GM19372 (cell line): Measurements from ENCODE around the gene GALNT9.
"Not testable (repeated sequence)": the region's sequence is repeated elsewhere in the genome, so short reads cannot be mapped to it uniquely, and the experiment has no call there.

Experiments
- ATAC-seq: cut with Tn5 transposase; IDR thresholded peaks from one replicate; pipeline ENCODE4 v1.9.1; 2021; ENCODE audit warnings: mild to moderate bottlenecking, low read depth, moderate library complexity; ENCODE audit not compliant: unreplicated experiment

The GALNT9 gene

DNA sequence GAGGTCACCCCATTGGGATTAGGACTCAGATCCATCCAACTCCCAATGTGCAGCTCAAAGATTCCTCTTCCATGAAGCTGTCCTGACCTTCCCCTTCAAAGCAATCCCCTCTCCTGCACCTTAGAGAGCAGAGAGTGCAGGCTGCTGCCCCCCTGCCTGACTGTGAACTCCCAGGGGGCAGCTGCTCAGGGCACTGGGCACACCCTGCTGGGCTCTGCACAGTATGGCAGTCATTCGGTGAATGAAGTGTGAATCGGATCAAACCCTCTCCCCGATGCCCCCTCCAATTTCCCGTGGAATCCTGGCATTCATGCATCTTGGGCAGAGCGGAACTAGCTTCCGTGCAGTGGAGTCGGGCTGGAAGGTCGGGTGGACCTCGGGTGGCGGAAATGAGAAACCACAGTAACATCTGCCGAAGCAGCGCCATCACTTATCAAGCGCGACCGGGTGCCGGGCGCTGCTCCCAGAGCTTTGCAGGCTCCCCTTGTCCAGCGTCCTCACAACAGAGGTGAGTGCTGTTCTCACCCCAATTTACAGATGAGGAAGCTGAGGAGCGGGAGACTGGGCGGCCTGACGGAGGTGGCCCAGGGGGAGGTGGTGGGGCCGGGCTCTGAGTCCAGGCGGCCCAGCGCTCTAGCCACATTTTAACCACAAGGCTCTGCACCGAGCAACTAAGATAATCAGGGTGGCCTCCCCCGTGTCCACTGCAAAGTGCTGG lies 14.7 kb downstream of the GALNT9 start:
- no peak for ATAC-seq

DNA sequence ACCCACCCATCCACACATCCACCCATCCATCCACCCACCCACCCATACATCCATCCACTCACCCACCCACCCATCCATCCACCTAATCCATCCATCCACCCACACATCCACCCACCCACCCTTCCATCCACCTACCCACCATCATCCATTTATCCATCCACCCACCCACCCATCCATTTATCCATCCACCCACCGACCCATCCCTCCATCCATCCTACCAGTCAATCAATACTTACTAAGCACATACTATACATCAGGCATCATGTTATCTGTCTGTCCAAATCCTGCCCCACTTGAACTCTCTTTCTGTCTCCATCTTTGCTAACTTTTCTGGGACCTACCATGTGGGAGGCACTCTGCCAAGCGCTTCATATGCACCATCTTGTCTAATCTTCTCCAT lies 15.4 kb downstream of the GALNT9 start:
- no peak for ATAC-seq

DNA sequence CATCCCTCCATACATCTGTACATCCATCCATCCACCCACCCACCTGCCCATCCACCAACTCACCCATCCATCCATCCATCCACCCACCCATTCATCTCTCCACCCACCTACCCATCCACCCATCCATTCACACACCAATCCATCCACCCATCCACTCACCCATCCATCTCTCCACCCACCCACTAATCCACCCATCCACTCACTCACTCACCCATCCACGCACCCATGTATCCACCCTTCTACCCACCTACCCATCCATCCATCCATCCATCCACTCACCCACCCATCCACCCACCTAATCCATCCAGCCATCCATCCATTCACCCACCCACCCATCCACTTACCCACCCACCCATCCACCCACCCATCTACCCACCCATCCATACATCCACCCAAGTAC lies 16.2 kb downstream of the GALNT9 start:
- ATAC-seq, result no peak

DNA sequence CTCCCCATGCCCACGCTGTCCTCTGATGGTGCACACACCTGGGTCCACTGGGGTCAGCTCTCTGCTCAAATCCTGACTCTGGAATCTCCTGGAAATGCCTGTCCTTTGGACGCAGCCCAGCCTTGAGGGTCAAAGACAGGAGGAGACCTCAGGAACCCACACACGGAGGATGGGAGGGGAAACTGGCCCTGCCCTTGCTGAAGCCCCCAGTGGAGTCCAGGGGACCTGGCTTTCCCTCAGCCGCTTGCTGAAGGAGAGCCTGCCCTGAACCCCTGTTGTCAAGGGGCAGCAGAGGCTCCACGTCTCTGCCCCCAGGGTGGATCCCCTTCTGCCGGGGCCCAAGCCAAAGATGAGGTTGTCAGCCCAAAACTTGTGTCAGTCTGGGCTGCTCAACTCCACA lies 16.9 kb downstream of the GALNT9 start:
- no peak for ATAC-seq

DNA sequence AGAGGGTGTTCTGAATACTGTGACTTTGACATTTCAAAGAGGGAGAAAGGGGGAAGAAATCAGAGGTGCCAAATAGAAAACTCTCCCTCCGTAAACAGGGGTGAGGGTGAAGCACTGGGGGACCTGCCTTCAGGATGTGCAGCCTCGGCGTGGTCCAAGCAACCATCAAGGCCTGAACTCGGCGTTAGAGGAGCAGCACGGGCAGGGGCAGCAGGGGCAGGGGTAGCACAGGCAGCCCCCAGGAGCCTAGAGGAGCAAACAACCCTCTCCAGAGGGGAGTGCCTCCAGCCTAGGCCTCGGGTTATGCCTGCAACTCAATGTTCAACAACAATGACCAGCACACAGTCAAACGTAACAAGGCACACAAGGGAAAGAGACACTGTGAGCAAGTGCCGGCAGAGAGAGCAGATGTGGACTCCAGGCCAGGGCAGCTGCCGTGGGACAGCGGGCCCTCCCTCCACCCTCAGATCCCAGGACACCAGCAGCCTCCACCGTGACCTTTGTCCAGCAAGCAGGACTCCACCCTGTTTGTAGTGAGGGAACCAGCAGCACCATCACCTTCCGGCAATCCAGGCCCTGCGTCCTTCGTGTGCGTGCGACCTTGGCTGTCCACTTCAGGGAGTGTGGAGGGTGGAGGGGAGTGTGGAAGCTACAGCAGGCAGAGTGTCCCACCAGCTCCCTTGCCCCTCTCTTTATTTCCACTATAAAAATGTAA lies 18.0 kb downstream of the GALNT9 start:
- no peak for ATAC-seq

DNA sequence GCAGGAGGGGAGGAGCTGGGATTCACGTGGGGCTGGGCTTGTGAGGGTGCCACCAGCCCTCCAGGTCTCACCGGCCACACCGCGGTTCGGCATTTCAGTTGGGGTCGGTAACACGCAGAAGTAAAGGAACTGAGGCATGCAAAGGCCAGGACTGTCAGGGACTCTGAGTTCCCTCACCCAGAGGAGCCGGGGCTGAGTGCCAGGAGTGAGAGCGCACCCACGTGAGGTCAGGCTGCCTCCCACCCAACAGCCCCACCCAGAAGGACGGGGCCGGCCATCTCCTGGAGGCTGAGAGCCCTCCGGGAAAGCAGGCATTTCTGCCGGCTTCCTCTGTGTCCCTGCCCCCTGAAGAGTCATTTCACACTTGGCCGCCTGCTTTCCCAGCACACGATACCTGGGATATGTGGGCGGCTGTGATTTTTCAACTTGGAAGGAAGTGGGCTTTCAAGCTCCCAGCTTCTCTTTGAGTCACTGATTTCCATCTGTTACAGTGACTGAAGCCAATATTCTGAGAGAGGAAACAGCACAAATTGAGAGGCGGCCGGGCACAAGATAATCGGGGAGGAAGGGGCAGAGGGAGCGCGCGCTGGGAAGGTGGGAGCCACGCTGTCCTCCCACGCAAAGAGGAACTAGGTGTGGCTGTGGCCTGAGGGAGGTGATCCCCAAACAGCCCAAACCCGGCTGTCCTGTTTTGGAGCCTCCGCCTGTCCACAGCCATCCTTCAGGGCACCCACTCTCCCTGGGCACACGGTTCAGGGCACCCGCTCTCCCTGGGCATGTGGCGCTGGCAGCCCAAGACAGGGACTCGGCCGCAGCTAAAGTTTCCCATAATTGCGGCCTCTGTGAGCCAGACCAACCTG lies 19.0 kb downstream of the GALNT9 start:
- ATAC-seq, result no peak

DNA sequence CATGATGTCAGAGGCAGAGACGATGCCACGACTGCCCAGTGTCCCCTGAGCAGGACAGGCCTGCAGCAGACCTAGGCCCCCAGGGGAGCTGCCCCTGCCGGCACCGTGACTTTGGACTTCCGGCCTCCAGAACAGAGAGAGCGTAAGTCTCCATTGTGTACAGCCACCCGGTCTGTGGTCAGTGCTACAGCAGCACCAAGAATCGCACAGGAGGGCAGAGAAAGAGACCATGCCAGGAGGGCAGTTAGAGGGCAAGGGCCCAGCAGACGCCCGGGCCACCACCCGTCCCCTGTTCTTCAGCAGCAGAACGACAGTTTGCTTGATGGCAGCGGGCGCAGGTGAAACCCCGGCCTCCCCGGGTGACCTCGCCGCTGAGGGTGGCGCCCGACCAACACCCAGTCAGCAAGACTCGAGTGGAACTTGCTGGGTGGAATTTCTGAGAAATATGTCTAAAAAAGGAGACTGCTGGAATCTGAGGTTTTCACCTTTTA lies 19.7 kb downstream of the GALNT9 start:
- no peak for ATAC-seq

DNA sequence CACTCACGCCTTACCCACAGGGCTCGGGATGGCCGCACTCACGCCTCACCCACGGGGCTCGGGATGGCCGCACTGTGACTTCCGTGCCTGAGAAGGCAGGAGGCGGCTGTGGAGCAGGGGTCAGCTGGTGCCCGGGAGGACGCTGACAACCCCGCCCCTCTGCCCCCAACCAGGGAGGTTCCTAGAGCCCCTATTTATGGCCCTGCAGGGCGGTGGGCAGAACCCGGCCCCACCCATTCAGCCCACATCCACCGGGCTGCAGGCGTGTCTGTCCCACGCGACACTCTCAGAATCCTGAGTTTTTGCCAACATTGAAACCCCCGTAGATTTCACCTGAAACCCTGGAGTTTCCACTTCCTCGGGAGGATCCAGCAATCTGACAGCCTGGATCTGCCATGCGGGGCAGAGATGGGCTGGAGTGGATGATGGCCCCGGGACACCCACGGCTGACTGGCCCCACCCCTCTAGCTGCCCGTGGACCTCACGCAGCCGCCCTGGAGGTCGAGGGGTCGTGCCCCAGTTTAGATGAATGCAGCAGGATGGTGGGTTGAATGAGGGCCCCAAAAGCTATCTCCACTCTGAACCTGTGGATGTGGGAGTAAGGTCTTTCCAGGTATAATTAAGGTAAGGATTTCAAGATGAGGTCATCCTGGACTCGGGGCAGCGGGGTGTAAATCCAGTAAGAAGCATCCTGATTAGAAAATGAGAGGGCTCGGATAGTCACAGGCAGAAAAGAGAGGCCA lies 20.4 kb downstream of the GALNT9 start:
- no peak for ATAC-seq

DNA sequence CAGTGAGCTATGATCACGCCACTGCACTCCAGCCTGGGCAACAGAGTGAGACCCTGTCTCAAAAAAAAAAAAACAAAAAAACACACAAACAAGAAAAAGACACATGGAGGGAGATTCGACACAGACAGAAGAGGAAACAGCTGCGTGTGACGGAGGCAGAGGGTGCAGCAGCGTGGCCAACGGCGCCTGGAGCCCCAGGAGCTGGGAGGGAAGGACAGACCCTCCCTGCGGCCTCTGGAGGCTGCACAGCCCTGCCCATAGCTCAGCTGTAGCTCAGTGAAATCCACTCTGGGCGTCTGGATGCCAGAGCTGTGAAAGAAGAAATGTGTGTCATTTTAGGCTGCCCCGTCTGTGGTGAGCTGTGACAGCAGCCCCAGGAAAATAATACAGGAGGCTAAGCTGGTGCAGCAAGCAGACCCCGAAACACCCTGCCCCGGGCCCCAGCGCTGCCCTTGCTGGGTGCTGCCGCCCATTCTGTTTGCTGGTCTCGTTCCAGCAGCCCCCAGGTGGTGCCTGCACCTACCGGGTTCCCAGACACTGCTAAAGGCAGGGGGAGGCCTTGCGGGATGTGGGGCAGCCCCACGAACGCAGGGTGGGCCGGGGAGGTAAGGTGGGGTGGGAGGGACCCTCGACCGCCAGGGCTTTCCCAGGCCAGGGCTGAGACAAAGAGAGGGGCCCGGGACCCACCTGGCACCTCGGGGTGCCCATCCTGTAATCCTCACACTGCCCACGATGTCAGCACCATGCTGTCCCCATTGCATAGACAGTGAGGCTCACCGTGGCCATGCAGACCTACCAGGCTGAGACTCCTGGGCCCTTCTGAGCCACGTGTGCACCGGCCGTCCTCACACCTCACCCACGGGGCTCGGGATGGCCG lies 21.2 kb downstream of the GALNT9 start:
- ATAC-seq, result no peak

DNA sequence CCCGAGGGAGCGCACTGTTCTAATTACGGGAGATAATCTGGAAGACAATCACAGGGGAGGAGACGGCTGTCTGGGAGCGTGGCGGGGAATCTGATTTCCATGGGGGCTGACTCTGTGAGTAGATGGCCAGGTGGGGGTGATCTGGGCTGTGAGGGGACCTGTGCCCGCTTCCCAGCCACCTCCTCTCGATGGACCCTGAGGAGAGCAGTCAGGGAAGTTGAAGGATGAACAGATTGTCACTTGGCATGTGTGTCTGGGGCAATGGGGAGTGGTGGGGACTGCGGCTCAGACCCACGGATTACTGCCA lies 22.6 kb downstream of the GALNT9 start:
- ATAC-seq, result no peak

DNA sequence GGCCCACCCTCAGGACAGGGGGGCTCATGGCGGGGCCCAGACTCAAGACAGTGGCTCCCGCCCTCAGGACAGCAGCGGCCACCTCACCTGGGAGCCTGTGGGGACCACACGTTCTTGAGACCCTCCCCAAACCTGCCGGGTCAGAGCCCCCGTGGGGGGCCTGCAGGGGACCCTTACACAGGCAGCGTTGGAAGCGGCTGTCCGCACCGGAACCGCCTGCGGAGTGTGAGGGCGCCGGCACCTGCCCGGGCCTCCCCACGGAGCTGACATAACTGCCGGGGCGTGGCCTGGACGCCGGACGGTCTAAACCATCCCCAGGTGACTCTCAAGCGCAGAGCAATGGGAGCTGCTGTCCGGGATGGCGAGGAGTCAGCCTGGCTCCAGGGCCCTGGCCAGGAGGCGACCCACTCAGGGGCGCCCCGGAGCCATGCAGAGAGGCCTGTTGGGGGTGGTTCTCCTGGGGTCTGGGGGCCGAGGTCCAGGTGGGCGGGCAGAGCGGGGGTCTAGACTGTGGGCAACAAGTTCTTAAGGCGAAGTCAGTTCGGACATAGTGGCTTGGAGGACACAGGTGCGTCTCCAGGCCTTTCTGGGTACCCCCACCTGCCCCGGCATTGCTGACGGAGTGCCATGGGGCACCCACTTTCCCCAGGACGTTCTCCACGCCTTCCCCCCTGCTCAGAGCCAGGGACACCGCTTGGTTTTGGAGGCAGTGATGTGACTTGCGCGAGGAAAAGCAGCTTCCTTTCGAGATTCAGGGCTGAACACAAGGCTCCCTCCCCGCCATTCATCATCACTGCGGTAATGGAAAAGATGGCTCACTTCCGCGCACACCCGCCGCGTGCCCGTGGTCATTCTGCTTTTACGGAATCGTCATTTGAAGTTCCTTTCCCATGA lies 23.2 kb downstream of the GALNT9 start:
- ATAC-seq, result no peak

DNA sequence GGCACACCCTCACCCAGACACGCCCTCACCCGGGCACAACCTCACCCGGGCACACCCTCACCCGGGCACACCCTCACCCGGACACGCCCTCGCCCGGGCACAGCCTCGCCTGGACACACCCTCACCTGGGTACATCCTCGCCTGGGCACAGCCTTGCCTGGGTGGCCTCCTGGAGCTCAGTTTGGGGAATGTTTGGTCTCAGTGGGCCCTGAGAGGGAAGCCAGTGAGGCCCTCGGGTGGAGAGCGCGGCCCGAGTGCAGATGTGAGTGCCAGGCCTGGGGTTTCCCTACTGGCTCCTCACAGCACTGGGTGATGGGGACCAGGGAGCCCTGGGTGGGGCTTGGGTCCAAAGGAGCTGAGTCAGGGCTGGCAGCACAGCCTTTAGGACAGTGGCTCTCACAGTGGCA lies 23.8 kb downstream of the GALNT9 start:
- no peak for ATAC-seq

DNA sequence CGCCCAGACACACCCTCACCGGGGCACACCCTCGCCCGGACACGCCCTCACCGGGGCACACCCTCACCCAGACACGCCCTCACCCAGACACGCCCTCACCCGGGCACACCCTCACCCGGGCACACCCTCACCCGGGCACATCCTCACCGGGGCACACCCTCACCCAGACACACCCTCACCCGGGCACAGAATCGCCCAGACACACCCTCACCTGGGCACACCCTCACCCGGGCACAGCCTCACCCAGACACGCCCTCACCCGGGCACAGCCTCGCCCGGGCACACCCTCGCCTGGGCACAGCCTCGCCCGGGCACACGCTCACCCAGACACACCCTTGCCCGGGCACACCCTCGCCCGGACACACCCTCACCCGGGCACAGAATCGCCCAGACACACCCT lies 24.5 kb downstream of the GALNT9 start:
- ATAC-seq, result not testable (repeated sequence)

DNA sequence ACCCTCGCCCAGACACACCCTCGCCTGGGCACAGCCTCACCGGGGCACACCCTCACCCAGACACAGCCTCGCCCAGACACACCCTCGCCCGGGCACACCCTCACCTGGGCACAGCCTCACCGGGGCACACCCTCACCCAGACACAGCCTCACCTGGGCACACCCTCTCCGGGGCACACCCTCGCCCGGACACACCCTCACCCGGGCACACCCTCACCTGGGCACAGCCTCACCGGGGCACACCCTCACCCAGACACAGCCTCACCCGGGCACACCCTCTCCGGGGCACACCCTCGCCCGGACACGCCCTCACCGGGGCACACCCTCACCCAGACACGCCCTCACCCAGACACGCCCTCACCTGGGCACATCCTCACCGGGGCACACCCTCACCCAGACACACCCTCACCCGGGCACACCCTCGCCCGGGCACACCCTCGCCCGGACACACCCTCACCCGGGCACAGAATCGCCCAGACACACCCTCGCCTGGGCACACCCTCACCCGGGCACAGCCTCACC lies 25.5 kb downstream of the GALNT9 start:
- not testable (repeated sequence) for ATAC-seq

DNA sequence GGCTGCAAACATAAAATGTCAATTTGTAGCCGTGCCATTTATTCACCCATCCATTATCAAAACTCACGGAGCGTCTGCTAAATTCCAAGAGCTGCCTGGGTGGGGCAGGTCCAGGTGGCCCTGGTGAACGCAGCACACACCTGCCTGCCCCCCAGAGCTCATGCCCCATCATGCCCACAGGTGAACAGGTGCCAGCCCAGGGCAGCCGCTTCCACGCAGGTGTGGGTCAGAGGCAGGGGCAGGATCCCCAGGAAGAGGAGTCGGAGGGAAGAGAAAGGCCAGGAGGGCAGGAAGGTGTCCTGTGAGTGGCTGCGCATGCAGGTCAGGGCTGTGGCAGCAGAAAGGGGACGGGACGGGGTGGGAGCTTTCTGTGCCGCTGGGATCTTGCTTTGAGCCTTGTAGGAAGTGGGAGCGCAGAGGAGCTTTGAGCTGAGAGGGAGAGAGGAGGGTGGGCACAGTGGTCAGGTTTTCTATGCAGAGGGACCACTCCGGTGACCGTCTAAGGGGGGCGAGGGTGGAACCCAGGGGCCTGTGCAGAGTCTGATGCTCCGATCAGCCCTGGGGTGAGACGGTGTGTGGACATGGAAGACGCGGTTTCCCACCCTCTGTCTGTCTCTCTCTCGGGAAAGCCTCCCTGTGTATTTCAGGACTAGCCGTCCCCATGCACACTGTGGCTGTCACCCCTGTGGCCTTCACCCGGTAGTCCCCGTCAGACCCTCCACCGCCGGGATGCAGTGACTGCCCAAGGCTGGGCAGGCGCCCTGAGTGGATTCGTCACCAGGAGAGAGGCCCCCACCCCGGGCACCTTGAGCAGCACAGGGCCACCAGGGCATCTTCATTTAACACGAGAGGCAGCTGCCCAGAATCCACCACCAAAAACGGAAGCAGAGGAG lies 26.7 kb downstream of the GALNT9 start:
- no peak for ATAC-seq

DNA sequence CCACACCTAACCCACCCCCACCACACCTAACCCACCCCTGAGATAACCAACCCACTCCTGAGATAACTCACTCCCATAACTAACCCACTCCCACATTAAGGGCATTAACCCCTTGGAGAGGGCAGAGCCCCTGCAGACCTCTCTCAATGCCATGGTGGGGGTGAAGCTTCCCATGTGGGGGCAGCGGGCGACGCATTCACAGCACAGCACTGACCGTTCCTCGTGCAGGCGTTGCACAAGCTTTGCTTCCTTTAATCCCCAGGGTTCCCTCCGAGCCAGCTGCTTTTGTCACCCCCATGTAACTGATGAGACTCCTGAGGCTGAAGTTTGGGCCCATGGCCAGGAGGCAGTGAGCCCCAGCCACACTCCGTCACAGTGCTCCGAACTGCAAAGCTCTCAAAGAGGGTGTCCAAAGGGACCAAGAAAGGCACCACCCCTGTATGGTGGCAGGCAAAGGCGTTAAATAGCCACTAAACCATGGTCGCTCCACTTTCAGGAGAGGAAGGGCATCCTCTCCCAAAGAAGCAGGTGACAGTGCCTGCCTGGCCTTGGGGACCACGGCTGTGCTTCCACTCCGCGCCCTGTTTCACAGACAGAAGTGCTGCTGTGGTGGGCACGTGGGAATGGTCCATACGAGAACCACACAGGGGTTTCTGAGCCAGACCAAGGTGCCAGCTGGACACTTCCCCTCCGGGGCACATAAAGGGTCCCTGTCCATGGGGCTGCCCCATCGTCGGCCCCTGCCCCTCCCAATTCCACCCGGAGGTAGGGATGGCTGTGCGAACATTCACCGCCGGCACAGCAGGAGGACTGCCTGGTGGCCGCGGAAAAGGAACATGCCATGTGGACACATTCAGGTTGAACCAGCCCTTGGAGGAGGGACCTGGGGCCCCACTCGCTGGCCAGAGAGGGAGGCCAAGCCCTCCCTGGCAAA lies 28.3 kb downstream of the GALNT9 start:
- ATAC-seq, result no peak
